ENCODE results near the gene AGBL2.

DNA sequence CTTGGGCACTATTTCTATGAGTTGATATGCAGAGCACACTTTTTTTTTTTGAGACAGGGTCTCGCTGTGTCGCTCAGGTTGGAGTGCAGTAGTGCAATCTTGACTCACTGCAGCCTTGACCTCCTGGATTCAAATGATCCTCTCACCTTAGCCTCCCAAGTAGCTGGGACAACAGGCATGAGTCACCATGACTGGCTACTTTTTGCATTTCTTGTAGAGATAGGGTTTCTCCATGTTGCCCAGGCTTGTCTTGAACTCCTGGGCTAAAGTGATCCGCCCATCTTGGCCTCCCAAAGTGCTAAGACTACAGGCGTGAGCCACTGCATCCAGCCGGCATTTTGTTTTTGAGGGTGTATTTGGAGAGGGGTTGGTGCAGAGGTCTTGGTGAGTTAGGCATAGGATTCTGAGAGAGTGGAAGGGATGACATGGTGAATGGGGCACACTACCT is 42.9 kb downstream of the AGBL2 start:
- TF ChIP-seq, protein P1, sequence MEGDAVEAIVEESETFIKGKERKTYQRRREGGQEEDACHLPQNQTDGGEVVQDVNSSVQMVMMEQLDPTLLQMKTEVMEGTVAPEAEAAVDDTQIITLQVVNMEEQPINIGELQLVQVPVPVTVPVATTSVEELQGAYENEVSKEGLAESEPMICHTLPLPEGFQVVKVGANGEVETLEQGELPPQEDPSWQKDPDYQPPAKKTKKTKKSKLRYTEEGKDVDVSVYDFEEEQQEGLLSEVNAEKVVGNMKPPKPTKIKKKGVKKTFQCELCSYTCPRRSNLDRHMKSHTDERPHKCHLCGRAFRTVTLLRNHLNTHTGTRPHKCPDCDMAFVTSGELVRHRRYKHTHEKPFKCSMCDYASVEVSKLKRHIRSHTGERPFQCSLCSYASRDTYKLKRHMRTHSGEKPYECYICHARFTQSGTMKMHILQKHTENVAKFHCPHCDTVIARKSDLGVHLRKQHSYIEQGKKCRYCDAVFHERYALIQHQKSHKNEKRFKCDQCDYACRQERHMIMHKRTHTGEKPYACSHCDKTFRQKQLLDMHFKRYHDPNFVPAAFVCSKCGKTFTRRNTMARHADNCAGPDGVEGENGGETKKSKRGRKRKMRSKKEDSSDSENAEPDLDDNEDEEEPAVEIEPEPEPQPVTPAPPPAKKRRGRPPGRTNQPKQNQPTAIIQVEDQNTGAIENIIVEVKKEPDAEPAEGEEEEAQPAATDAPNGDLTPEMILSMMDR (IDR thresholded peaks at IDR 0.05 in 8 of 11, conservative IDR thresholded peaks at IDR 0.05 in 3 of 11): no peak
- no peak for TF ChIP-seq POLR2A (IDR thresholded peaks at IDR 0.05)

All from spleen (tissue), 7 donors.